Measurements from ENCODE around the gene OSBPL2. TPM values are rescaled to one million over a fixed set of nuclear protein-coding genes. Genes with fewer than 3 reads are reported as not detected.

Gene OSBPL2
- total RNA-seq, 1 experiment from 2014 or later: 49.5 TPM

DNA sequence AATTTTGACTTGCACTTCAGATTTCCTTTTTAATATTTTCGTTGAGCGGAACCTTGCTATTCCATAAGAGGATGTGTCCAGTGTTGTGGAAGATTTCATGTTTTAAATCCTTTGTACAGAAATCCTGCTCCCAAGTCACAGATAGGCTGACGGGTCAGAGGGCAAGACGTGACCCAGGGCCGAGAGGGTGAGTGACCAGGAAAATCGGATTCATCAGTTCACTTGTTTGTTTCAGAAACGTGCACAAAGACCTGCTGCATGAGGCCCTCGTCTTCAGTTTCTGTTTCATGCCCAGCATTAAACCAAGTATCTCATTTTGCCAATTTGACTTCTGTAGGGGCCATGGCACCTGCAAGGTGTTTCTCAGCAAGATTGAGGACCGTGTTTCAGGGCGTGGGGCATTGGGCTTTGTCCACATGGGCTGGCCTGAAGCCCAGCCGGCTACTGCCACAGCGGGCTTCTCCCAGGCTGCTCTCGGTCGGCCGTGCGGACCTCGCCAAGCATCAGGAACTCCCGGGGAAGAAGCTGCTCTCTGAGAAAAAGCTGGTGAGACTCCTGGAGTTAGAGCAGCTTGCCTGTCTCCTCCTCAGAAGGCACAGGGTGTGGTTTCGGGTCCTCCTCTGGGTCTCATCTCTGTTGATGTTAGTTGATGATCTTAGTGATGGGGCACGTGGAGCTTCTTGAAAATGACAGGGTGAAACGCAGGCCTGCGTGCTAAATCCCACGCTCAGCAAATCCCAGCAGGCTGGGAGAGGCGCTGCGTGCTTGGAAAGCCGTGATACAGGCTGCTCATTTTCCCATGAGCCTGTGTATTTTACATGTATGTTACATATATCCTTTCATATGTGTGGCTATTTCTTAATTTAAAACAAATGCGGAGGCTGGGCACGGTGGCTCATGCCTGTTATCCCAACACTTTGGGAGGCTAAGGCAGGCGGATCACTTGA, 45.0 kb upstream of the OSBPL2 start:
- ATAC-seq (no peak), DNase-seq (ENCODE audit: low spot score) (no peak)
- no peaks in the 10 kb centered on the region for H3K4me1 Mint-ChIP-seq
- ChIA-PET POLR2A (no interaction called here), CTCF (no interaction called here)
- peaks cover 4% of the 10 kb centered on the region for H3K36me3 Mint-ChIP-seq
- H3K4me3 Mint-ChIP-seq: no peak overlapping the region
- H3K27me3 Mint-ChIP-seq (ENCODE audit: low read depth): no peaks in the 10 kb centered on the region
- no peaks in the 10 kb centered on the region for H3K9me3 Mint-ChIP-seq
- H3K27ac Mint-ChIP-seq: peak overlapping the region; percentile 42; the same call in 1 of the 2 replicates
- TF ChIP-seq, protein P1, sequence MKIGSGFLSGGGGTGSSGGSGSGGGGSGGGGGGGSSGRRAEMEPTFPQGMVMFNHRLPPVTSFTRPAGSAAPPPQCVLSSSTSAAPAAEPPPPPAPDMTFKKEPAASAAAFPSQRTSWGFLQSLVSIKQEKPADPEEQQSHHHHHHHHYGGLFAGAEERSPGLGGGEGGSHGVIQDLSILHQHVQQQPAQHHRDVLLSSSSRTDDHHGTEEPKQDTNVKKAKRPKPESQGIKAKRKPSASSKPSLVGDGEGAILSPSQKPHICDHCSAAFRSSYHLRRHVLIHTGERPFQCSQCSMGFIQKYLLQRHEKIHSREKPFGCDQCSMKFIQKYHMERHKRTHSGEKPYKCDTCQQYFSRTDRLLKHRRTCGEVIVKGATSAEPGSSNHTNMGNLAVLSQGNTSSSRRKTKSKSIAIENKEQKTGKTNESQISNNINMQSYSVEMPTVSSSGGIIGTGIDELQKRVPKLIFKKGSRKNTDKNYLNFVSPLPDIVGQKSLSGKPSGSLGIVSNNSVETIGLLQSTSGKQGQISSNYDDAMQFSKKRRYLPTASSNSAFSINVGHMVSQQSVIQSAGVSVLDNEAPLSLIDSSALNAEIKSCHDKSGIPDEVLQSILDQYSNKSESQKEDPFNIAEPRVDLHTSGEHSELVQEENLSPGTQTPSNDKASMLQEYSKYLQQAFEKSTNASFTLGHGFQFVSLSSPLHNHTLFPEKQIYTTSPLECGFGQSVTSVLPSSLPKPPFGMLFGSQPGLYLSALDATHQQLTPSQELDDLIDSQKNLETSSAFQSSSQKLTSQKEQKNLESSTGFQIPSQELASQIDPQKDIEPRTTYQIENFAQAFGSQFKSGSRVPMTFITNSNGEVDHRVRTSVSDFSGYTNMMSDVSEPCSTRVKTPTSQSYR (CRISPR knock-in tag; IDR thresholded peaks at IDR 0.05): no peak
- TF ChIP-seq SMAD4 (CRISPR knock-in tag; IDR thresholded peaks at IDR 0.05): no peak
- TF ChIP-seq ZNF219 (CRISPR knock-in tag; IDR thresholded peaks at IDR 0.05; ENCODE audit: borderline replicate concordance): no peak
- no peak for TF ChIP-seq ZNF232 (CRISPR knock-in tag; IDR thresholded peaks at IDR 0.05)
- TF ChIP-seq TP53 (CRISPR knock-in tag; IDR thresholded peaks at IDR 0.05): no peak
- no peak for TF ChIP-seq FOXJ3 (CRISPR knock-in tag; IDR thresholded peaks at IDR 0.05; ENCODE audit: borderline replicate concordance)
- TF ChIP-seq JUN (CRISPR knock-in tag; IDR thresholded peaks at IDR 0.05): no peak
- no peak for TF ChIP-seq ZSCAN18 (CRISPR knock-in tag; IDR thresholded peaks at IDR 0.05)
- no peak for TF ChIP-seq RORB (CRISPR knock-in tag; IDR thresholded peaks at IDR 0.05)
- no peak for TF ChIP-seq ARID4B (CRISPR knock-in tag; IDR thresholded peaks at IDR 0.05; ENCODE audit: borderline replicate concordance)

GRCh38 chr20:62195075-62195405, 43.3 kb upstream of the OSBPL2 start:
- Mint-ChIP-seq H3K27me3 (ENCODE audit: low read depth) (no peaks in the 10 kb centered on the region), H3K27ac (no peak overlapping the region), H3K4me1 (no peaks in the 10 kb centered on the region), H3K9me3 (no peaks in the 10 kb centered on the region), H3K4me3 (no peak overlapping the region), H3K36me3 (peaks cover 19% of the 10 kb centered on the region)
- TF ChIP-seq NFATC4 (CRISPR knock-in tag; IDR thresholded peaks at IDR 0.05) (no peak), ZNF671 (CRISPR knock-in tag; IDR thresholded peaks at IDR 0.05) (no peak), KAT7 (CRISPR knock-in tag; IDR thresholded peaks at IDR 0.05; ENCODE audit: borderline replicate concordance) (no peak), E2F5 (CRISPR knock-in tag; IDR thresholded peaks at IDR 0.05) (no peak), TEAD4 (CRISPR knock-in tag; IDR thresholded peaks at IDR 0.05) (no peak), SP1 (CRISPR knock-in tag; conservative IDR thresholded peaks at IDR 0.05) (no peak), CREM (CRISPR knock-in tag; IDR thresholded peaks at IDR 0.05) (no peak), FOXK1 (CRISPR knock-in tag; IDR thresholded peaks at IDR 0.05) (no peak), ZNF219 (CRISPR knock-in tag; IDR thresholded peaks at IDR 0.05; ENCODE audit: borderline replicate concordance) (no peak), MXD4 (CRISPR knock-in tag; IDR thresholded peaks at IDR 0.05; ENCODE audit: borderline replicate concordance) (no peak)
- TF ChIP-seq, protein P2, sequence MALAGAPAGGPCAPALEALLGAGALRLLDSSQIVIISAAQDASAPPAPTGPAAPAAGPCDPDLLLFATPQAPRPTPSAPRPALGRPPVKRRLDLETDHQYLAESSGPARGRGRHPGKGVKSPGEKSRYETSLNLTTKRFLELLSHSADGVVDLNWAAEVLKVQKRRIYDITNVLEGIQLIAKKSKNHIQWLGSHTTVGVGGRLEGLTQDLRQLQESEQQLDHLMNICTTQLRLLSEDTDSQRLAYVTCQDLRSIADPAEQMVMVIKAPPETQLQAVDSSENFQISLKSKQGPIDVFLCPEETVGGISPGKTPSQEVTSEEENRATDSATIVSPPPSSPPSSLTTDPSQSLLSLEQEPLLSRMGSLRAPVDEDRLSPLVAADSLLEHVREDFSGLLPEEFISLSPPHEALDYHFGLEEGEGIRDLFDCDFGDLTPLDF (CRISPR knock-in tag; IDR thresholded peaks at IDR 0.05): no peak
- TF ChIP-seq, protein P3, sequence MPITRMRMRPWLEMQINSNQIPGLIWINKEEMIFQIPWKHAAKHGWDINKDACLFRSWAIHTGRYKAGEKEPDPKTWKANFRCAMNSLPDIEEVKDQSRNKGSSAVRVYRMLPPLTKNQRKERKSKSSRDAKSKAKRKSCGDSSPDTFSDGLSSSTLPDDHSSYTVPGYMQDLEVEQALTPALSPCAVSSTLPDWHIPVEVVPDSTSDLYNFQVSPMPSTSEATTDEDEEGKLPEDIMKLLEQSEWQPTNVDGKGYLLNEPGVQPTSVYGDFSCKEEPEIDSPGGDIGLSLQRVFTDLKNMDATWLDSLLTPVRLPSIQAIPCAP (CRISPR knock-in tag; IDR thresholded peaks at IDR 0.05): no peak
- TF ChIP-seq, protein P4, sequence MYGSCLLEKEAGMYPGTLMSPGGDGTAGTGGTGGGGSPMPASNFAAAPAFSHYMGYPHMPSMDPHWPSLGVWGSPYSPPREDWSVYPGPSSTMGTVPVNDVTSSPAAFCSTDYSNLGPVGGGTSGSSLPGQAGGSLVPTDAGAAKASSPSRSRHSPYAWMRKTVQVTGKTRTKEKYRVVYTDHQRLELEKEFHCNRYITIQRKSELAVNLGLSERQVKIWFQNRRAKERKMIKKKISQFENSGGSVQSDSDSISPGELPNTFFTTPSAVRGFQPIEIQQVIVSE (CRISPR knock-in tag; IDR thresholded peaks at IDR 0.05; ENCODE audit: borderline replicate concordance): no peak
- no peak for DNase-seq (ENCODE audit: low spot score)
- POLR2A ChIA-PET: no interaction called here
- ATAC-seq: no peak
- CTCF ChIA-PET: no interaction called here

Data from WTC11 (cell line).